Nephron progenitor cell (in vitro differentiated cells): ENCODE data around the gene TAF3.
A peak's percentile ranks its signal among the peaks of the same experiment; 100 is the strongest.

Experiments
- DNase-seq: peaks from one replicate; pipeline ENCODE4 v3.0.0; 2021
- H3K27ac Mint-ChIP-seq: 2 replicates; pipeline ENCODE4 v1.8.0; 2021; ENCODE audit warnings: mild to moderate bottlenecking, moderate library complexity, mixed read lengths
- H3K27me3 Mint-ChIP-seq: 2 replicates; pipeline ENCODE4 v1.8.0; 2021; ENCODE audit warnings: mild to moderate bottlenecking, low read depth, mixed read lengths; ENCODE audit not compliant: poor library complexity
- H3K36me3 Mint-ChIP-seq: 2 replicates; pipeline ENCODE4 v1.8.0; 2021; ENCODE audit warnings: low read depth, mixed read lengths
- H3K4me1 Mint-ChIP-seq: 2 replicates; pipeline ENCODE4 v1.8.0; 2021; ENCODE audit warnings: mixed read lengths
- H3K4me3 Mint-ChIP-seq: 2 replicates; pipeline ENCODE4 v1.8.0; 2021; ENCODE audit warnings: mild to moderate bottlenecking, moderate library complexity, mixed read lengths
- H3K9me3 Mint-ChIP-seq: 2 replicates; pipeline ENCODE4 v1.8.0; 2021; ENCODE audit warnings: mild to moderate bottlenecking, moderate library complexity, mixed read lengths
- CTCF ChIP-seq: fragments of 200-600 bp; sonication (generic); IDR thresholded peaks from 2 replicates; pipeline ENCODE4 v1.5.0; 2021; ENCODE audit warnings: antibody characterized with exemption

Gene TAF3

GRCh38 chr10:8041992-8042720 lies 223.9 kb downstream of the TAF3 start:
- H3K27ac Mint-ChIP-seq = no peak overlapping the region
- no peak for TF ChIP-seq CTCF
- H3K4me1 Mint-ChIP-seq = peaks cover 65% of the 10 kb centered on the region
- H3K4me3 Mint-ChIP-seq = peak overlapping the region; percentile 46
- no peaks in the 10 kb centered on the region for H3K36me3 Mint-ChIP-seq
- peaks cover 100% of the 10 kb centered on the region for H3K27me3 Mint-ChIP-seq
- H3K9me3 Mint-ChIP-seq = no peaks in the 10 kb centered on the region
- no peak for DNase-seq

GRCh38 chr10:8042721-8043568 lies 224.6 kb downstream of the TAF3 start:
- H3K4me3 Mint-ChIP-seq = peak overlapping the region; percentile 46
- H3K36me3 Mint-ChIP-seq = no peaks in the 10 kb centered on the region
- peaks cover 67% of the 10 kb centered on the region for H3K4me1 Mint-ChIP-seq
- TF ChIP-seq CTCF = no peak
- no peaks in the 10 kb centered on the region for H3K9me3 Mint-ChIP-seq
- peaks cover 100% of the 10 kb centered on the region for H3K27me3 Mint-ChIP-seq
- no peak overlapping the region for H3K27ac Mint-ChIP-seq
- no peak for DNase-seq

GRCh38 chr10:8043569-8044306 lies 225.4 kb downstream of the TAF3 start:
- Mint-ChIP-seq H3K4me3 (peak overlapping the region; percentile 60), H3K36me3 (no peaks in the 10 kb centered on the region), H3K27me3 (peaks cover 100% of the 10 kb centered on the region), H3K9me3 (no peaks in the 10 kb centered on the region), H3K27ac (no peak overlapping the region), H3K4me1 (peaks cover 66% of the 10 kb centered on the region)
- peak; percentile 53 for DNase-seq
- TF ChIP-seq CTCF = no peak

GRCh38 chr10:8044331-8044907 lies 226.1 kb downstream of the TAF3 start:
- Mint-ChIP-seq H3K4me3 (peak overlapping the region; percentile 74), H3K27me3 (peaks cover 100% of the 10 kb centered on the region), H3K36me3 (no peaks in the 10 kb centered on the region), H3K4me1 (peaks cover 72% of the 10 kb centered on the region), H3K9me3 (no peaks in the 10 kb centered on the region), H3K27ac (no peak overlapping the region)
- no peak for TF ChIP-seq CTCF
- DNase-seq = no peak

- Mint-ChIP-seq H3K36me3 (no peaks in the 10 kb centered on the region), H3K4me3 (peak overlapping the region; percentile 74), H3K4me1 (peaks cover 72% of the 10 kb centered on the region), H3K9me3 (no peaks in the 10 kb centered on the region), H3K27ac (no peak overlapping the region), H3K27me3 (peaks cover 100% of the 10 kb centered on the region)
- no peak for TF ChIP-seq CTCF
- DNase-seq = peak; percentile 54
These were observed 226.8 kb downstream of the TAF3 start for GRCh38 chr10:8044908-8045725.
